H1 (cell line): Measurements from ENCODE around the gene NEK11. TPM values are rescaled to one million over a fixed set of nuclear protein-coding genes. Genes with fewer than 3 reads are reported as not detected.

ENCODE experiments used
- CHD1 ChIP-seq: IDR thresholded peaks from 2 replicates; pipeline ENCODE4 v1.6.1; 2012; ENCODE audit warnings: low read depth, low read length, improper control_type of control experiment
- E2F6 ChIP-seq: IDR thresholded peaks from 2 replicates; pipeline ENCODE4 v1.6.1; 2012; ENCODE audit warnings: inconsistent platforms
- FOSL1 ChIP-seq: IDR thresholded peaks from 2 replicates; pipeline ENCODE4 v1.6.1; 2011; ENCODE audit warnings: mild to moderate bottlenecking, low read depth, low read length, moderate library complexity; ENCODE audit not compliant: insufficient read depth
- HDAC6 ChIP-seq: IDR thresholded peaks from one replicate; pipeline ENCODE4 v1.7.1; 2012; ENCODE audit warnings: low read depth, mild to moderate bottlenecking, inconsistent platforms, low read length, moderate library complexity
- polyA plus RNA-seq, 7 experiments: library from polyadenylated mRNA; depleted of rRNA in 3 of 7; stranded (reverse) in 5 of 7; unstranded in 2 of 7; fragments of >200 nt in 5 of 7; fragments of 200-250 nt in 2 of 7; gene quantifications; 1 replicate in 5 of 7; 2 replicates in 1 of 7; 4 replicates in 1 of 7; pipeline versions ENCODE4 v1.2.1 to v1.2.3, GENCODE V29; 2011 to 2013; ENCODE audit warnings: missing spikeins in 2 of 7, mixed read lengths in 2 of 7
- total RNA-seq: library from RNA; stranded (reverse); fragmentation: NEBNext Ultra II Directional; extraction: Animal tissue kit (Norgen Biotek cat#: 25700); gene quantifications from 2 replicates; pipeline ENCODE4 v1.2.1, GENCODE V29; 2021
- TF ChIP-seq, protein P1 (sequence below): fragments of 300-600 bp; sonication (generic); IDR thresholded peaks from 2 replicates; pipeline ENCODE4 v1.7.1; 2012; ENCODE audit warnings: low read length, moderate library complexity, mild to moderate bottlenecking, inconsistent platforms; ENCODE audit not compliant: insufficient replicate concordance

Gene NEK11
- total and polyA plus RNA-seq, 2 of the 8 experiments (the other 6 are each of a cell fraction or from before 2014, with no cell fraction given): 0.60 TPM; not detected in 1

- TF ChIP-seq, protein P1, sequence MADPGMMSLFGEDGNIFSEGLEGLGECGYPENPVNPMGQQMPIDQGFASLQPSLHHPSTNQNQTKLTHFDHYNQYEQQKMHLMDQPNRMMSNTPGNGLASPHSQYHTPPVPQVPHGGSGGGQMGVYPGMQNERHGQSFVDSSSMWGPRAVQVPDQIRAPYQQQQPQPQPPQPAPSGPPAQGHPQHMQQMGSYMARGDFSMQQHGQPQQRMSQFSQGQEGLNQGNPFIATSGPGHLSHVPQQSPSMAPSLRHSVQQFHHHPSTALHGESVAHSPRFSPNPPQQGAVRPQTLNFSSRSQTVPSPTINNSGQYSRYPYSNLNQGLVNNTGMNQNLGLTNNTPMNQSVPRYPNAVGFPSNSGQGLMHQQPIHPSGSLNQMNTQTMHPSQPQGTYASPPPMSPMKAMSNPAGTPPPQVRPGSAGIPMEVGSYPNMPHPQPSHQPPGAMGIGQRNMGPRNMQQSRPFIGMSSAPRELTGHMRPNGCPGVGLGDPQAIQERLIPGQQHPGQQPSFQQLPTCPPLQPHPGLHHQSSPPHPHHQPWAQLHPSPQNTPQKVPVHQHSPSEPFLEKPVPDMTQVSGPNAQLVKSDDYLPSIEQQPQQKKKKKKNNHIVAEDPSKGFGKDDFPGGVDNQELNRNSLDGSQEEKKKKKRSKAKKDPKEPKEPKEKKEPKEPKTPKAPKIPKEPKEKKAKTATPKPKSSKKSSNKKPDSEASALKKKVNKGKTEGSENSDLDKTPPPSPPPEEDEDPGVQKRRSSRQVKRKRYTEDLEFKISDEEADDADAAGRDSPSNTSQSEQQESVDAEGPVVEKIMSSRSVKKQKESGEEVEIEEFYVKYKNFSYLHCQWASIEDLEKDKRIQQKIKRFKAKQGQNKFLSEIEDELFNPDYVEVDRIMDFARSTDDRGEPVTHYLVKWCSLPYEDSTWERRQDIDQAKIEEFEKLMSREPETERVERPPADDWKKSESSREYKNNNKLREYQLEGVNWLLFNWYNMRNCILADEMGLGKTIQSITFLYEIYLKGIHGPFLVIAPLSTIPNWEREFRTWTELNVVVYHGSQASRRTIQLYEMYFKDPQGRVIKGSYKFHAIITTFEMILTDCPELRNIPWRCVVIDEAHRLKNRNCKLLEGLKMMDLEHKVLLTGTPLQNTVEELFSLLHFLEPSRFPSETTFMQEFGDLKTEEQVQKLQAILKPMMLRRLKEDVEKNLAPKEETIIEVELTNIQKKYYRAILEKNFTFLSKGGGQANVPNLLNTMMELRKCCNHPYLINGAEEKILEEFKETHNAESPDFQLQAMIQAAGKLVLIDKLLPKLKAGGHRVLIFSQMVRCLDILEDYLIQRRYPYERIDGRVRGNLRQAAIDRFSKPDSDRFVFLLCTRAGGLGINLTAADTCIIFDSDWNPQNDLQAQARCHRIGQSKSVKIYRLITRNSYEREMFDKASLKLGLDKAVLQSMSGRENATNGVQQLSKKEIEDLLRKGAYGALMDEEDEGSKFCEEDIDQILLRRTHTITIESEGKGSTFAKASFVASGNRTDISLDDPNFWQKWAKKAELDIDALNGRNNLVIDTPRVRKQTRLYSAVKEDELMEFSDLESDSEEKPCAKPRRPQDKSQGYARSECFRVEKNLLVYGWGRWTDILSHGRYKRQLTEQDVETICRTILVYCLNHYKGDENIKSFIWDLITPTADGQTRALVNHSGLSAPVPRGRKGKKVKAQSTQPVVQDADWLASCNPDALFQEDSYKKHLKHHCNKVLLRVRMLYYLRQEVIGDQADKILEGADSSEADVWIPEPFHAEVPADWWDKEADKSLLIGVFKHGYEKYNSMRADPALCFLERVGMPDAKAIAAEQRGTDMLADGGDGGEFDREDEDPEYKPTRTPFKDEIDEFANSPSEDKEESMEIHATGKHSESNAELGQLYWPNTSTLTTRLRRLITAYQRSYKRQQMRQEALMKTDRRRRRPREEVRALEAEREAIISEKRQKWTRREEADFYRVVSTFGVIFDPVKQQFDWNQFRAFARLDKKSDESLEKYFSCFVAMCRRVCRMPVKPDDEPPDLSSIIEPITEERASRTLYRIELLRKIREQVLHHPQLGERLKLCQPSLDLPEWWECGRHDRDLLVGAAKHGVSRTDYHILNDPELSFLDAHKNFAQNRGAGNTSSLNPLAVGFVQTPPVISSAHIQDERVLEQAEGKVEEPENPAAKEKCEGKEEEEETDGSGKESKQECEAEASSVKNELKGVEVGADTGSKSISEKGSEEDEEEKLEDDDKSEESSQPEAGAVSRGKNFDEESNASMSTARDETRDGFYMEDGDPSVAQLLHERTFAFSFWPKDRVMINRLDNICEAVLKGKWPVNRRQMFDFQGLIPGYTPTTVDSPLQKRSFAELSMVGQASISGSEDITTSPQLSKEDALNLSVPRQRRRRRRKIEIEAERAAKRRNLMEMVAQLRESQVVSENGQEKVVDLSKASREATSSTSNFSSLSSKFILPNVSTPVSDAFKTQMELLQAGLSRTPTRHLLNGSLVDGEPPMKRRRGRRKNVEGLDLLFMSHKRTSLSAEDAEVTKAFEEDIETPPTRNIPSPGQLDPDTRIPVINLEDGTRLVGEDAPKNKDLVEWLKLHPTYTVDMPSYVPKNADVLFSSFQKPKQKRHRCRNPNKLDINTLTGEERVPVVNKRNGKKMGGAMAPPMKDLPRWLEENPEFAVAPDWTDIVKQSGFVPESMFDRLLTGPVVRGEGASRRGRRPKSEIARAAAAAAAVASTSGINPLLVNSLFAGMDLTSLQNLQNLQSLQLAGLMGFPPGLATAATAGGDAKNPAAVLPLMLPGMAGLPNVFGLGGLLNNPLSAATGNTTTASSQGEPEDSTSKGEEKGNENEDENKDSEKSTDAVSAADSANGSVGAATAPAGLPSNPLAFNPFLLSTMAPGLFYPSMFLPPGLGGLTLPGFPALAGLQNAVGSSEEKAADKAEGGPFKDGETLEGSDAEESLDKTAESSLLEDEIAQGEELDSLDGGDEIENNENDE: no peak
- TF ChIP-seq CHD1: no peak
- no peak for TF ChIP-seq E2F6
- TF ChIP-seq FOSL1: no peak
- no peak for TF ChIP-seq HDAC6
- TF ChIP-seq, all 59 proteins: peak for 0
These were observed 333.6 kb downstream of the NEK11 start (continued) for GRCh38 chr3:131360191-131360755.
